PC-3 (cell line): Measurements from ENCODE around the gene ATXN10. TPM values are rescaled to one million over a fixed set of nuclear protein-coding genes. Genes with fewer than 3 reads are reported as not detected.

Experiments used
- ATAC-seq: fragments of 200-7000 bp; cut with Tn5 transposase; 2 replicates; pipeline ENCODE4 v1.9.1; 2020; ENCODE audit warnings: mild to moderate bottlenecking, moderate library complexity
- BruUV-seq: library from RNA; stranded (reverse); fragments of 400-500 nt; replicated peaks from 2 replicates; lab custom pipeline; 2021; lab: Mats Ljungman, UMichigan
- CTCF ChIA-PET: fragments of 300-600 bp; sonication (Branson Sonifier 250); formaldehyde crosslinking; loops from one replicate; lab custom pipeline; 2022; ENCODE audit warnings: antibody characterized with exemption; lab: Charles Lee
- POLR2A ChIA-PET: fragments of 300-600 bp; sonication (Branson Sonifier 250); formaldehyde crosslinking; loops from one replicate; lab custom pipeline; 2022; ENCODE audit warnings: antibody characterized with exemption; ENCODE audit not compliant: unreplicated experiment; lab: Charles Lee
- DNase-seq: peaks from one replicate; pipeline ENCODE4 v3.0.0-alpha.2; 2015
- H2AFZ ChIP-seq: fragments of 300-600 bp; sonication (generic); 2 replicates; pipeline ENCODE4 v1.6.0; 2016; ENCODE audit warnings: antibody characterized with exemption, low read length
- H3F3A ChIP-seq: fragments of 300-600 bp; sonication (generic); one replicate; pipeline ENCODE4 v1.6.0; 2017; ENCODE audit warnings: antibody characterized with exemption, low read length, control low read depth, mild to moderate bottlenecking; ENCODE audit not compliant: unreplicated experiment
- H3K27ac ChIP-seq: fragments of 300-600 bp; sonication (generic); 2 replicates; pipeline ENCODE4 v1.5.1; 2016; ENCODE audit warnings: mild to moderate bottlenecking, low read length
- H3K27me3 ChIP-seq: fragments of 300-600 bp; sonication (generic); 2 replicates; pipeline ENCODE4 v1.6.1; 2016; ENCODE audit warnings: low read length, mixed read lengths
- H3K36me3 ChIP-seq: fragments of 300-600 bp; sonication (generic); 2 replicates; pipeline ENCODE4 v1.6.1; 2016; ENCODE audit warnings: low read depth, mixed run types, low read length, mixed read lengths
- H3K4me1 ChIP-seq: fragments of 300-600 bp; sonication (generic); 2 replicates; pipeline ENCODE4 v1.5.1; 2016; ENCODE audit warnings: low read length; ENCODE audit not compliant: insufficient read depth
- H3K4me2 ChIP-seq: fragments of 300-600 bp; sonication (generic); 2 replicates; pipeline ENCODE4 v1.6.0; 2016; ENCODE audit warnings: low read length
- H3K4me3 ChIP-seq: fragments of 300-600 bp; sonication (generic); 2 replicates; pipeline ENCODE4 v1.5.1; 2016; ENCODE audit warnings: mild to moderate bottlenecking, low read length, mixed read lengths
- H3K79me2 ChIP-seq: fragments of 300-600 bp; sonication (generic); 2 replicates; pipeline ENCODE4 v1.6.1; 2017; ENCODE audit warnings: low read length, mixed read lengths
- H3K9ac ChIP-seq: fragments of 300-600 bp; sonication (generic); 2 replicates; pipeline ENCODE4 v1.6.0; 2016; ENCODE audit warnings: mild to moderate bottlenecking, low read length
- H3K9me2 ChIP-seq: fragments of 300-600 bp; sonication (generic); replicated peaks from 2 replicates; pipeline ENCODE4 v1.6.1; 2016; ENCODE audit warnings: mixed run types, low read length, mixed read lengths
- H3K9me3 ChIP-seq: fragments of 300-600 bp; sonication (generic); 2 replicates; pipeline ENCODE4 v1.6.1; 2016; ENCODE audit warnings: low read length, mixed read lengths
- H4K20me1 ChIP-seq: fragments of 300-600 bp; sonication (generic); 2 replicates; pipeline ENCODE4 v1.6.1; 2016; ENCODE audit warnings: low read length, mixed read lengths
- EZH2 ChIP-seq: fragments of 300-600 bp; sonication (generic); IDR thresholded peaks from one replicate; pipeline ENCODE4 v1.6.1; 2017; ENCODE audit warnings: antibody characterized with exemption, mild to moderate bottlenecking, low read length; ENCODE audit not compliant: unreplicated experiment
- EZH2phosphoT487 ChIP-seq: fragments of 300-600 bp; sonication (generic); IDR thresholded peaks from 2 replicates; pipeline ENCODE4 v1.6.1; 2018; ENCODE audit warnings: mild to moderate bottlenecking, antibody characterized with exemption, low read length, borderline replicate concordance
- intact Hi-C: fragments of 100-400 bp; cut with micrococcal nuclease; formaldehyde crosslinking; loops from 2 replicates; pipeline ENCODE4 v1.9.0; 2023
- total RNA-seq: library from RNA; depleted of rRNA; stranded (reverse); fragments of >200 nt; gene quantifications from 2 replicates; pipeline ENCODE4 v1.2.3, GENCODE V29; 2014
- TF ChIP-seq, protein P1 (sequence below): fragments of 300-600 bp; sonication (generic); conservative IDR thresholded peaks from 2 replicates; pipeline ENCODE4 v1.5.1; 2017; ENCODE audit warnings: antibody characterized with exemption, low read depth, mild to moderate bottlenecking, low read length

The ATXN10 gene
- total RNA-seq, 1 experiment from 2014 or later = 40.6 TPM

- TF ChIP-seq EZH2phosphoT487 (no peak), EZH2 (no peak)
- TF ChIP-seq, protein P1, sequence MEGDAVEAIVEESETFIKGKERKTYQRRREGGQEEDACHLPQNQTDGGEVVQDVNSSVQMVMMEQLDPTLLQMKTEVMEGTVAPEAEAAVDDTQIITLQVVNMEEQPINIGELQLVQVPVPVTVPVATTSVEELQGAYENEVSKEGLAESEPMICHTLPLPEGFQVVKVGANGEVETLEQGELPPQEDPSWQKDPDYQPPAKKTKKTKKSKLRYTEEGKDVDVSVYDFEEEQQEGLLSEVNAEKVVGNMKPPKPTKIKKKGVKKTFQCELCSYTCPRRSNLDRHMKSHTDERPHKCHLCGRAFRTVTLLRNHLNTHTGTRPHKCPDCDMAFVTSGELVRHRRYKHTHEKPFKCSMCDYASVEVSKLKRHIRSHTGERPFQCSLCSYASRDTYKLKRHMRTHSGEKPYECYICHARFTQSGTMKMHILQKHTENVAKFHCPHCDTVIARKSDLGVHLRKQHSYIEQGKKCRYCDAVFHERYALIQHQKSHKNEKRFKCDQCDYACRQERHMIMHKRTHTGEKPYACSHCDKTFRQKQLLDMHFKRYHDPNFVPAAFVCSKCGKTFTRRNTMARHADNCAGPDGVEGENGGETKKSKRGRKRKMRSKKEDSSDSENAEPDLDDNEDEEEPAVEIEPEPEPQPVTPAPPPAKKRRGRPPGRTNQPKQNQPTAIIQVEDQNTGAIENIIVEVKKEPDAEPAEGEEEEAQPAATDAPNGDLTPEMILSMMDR = no peak
- Histone ChIP-seq H3K9ac (no peak overlapping the region), H3K9me3 (no peaks in the 10 kb centered on the region), H3K36me3 (no peaks in the 10 kb centered on the region), H3K79me2 (no peaks in the 10 kb centered on the region), H4K20me1 (no peaks in the 10 kb centered on the region), H3K4me1 (peaks cover 3% of the 10 kb centered on the region; the same call in 1 of the 2 replicates), H3K27me3 (no peaks in the 10 kb centered on the region), H2AFZ (no peak overlapping the region), H3K27ac (no peak overlapping the region), H3K9me2 (no peaks in the 10 kb centered on the region), H3K4me2 (no peak overlapping the region), H3F3A (no peaks in the 10 kb centered on the region), H3K4me3 (no peak overlapping the region)
- ATAC-seq (no peak), DNase-seq (no peak)
- ChIA-PET POLR2A (no interaction called here), CTCF (no interaction called here)
- BruUV-seq = no TSS peak
- intact Hi-C loops = no loop called here
These were observed 39.8 kb upstream of the ATXN10 start for GRCh38 chr22:45631841-45632238.

GRCh38 chr22:45632791-45633515 lies 38.7 kb upstream of the ATXN10 start:
- no peaks in the 10 kb centered on the region for H4K20me1 ChIP-seq
- no peak overlapping the region for H3K27ac ChIP-seq
- CTCF ChIA-PET = no interaction called here
- ATAC-seq (no peak), DNase-seq (no peak)
- no peak overlapping the region for H3K4me3 ChIP-seq
- no peaks in the 10 kb centered on the region for H3K9me2 ChIP-seq
- H3K9ac ChIP-seq = no peak overlapping the region
- POLR2A ChIA-PET = no interaction called here
- TF ChIP-seq EZH2 (no peak), EZH2phosphoT487 (no peak)
- TF ChIP-seq, protein P1 = no peak
- peaks cover 4% of the 10 kb centered on the region for H3K4me1 ChIP-seq
- BruUV-seq = no TSS peak
- H3K9me3 ChIP-seq = no peaks in the 10 kb centered on the region
- no peak overlapping the region for H3K4me2 ChIP-seq
- no peaks in the 10 kb centered on the region for H3K36me3 ChIP-seq
- intact Hi-C loops = no loop called here
- no peaks in the 10 kb centered on the region for H3K79me2 ChIP-seq
- no peaks in the 10 kb centered on the region for H3F3A ChIP-seq
- no peaks in the 10 kb centered on the region for H3K27me3 ChIP-seq
- H2AFZ ChIP-seq = no peak overlapping the region

DNA sequence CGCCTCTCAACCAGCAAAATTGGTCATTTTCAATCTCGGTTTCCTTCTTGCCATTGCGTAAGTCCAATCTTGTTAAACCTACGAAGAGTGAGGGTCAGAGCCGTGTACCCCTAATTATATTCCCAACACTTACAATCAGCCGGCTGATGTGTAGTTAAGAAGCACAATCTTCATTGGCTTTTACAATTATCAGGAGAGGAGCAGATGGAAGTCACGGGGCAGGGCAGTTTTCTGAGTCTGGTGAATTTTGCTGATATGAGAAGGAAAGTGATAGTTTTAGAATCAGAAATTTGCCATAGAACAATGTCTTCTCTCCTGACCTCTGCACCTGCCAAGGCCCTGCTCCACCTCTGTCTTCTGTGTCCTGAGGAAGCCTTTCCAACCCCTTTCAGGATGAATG lies 35.0 kb upstream of the ATXN10 start:
- ChIA-PET CTCF (no interaction called here), POLR2A (no interaction called here)
- no peak for TF ChIP-seq EZH2
- TF ChIP-seq EZH2phosphoT487 = no peak
- TF ChIP-seq, protein P1 = no peak
- Histone ChIP-seq H3K9me2 (no peaks in the 10 kb centered on the region), H3K27ac (no peak overlapping the region), H2AFZ (no peak overlapping the region), H3K9me3 (no peaks in the 10 kb centered on the region), H3K27me3 (no peaks in the 10 kb centered on the region), H4K20me1 (no peaks in the 10 kb centered on the region), H3K4me3 (no peak overlapping the region), H3K36me3 (no peaks in the 10 kb centered on the region), H3K4me2 (no peak overlapping the region), H3F3A (peaks cover 3% of the 10 kb centered on the region), H3K4me1 (peaks cover 23% of the 10 kb centered on the region), H3K9ac (no peak overlapping the region), H3K79me2 (no peaks in the 10 kb centered on the region)
- no peak for DNase-seq
- BruUV-seq = no TSS peak
- no peak for ATAC-seq
- intact Hi-C loops = no loop called here
